Astrocyte of the spinal cord (primary cell): ENCODE data around the gene INPP5D.

Experiments
- DNase-seq: peaks from one replicate; pipeline ENCODE4 v3.0.0; 2011; ENCODE audit warnings: low read depth, low spot score
- H3K4me3 ChIP-seq: 2 replicates; pipeline ENCODE4 v1.5.1; 2011; ENCODE audit warnings: low read depth, mild to moderate bottlenecking, low read length, moderate library complexity
- CTCF ChIP-seq: IDR thresholded peaks from 2 replicates; pipeline ENCODE4 v1.5.1; 2012; ENCODE audit warnings: low read depth, mild to moderate bottlenecking, low read length, inconsistent platforms
- in situ Hi-C: cut with HindIII; loops from 2 replicates; pipeline ENCODE4 v1.10.0; 2017; ENCODE audit warnings: low sequenced_read_pairs

The INPP5D gene

DNA sequence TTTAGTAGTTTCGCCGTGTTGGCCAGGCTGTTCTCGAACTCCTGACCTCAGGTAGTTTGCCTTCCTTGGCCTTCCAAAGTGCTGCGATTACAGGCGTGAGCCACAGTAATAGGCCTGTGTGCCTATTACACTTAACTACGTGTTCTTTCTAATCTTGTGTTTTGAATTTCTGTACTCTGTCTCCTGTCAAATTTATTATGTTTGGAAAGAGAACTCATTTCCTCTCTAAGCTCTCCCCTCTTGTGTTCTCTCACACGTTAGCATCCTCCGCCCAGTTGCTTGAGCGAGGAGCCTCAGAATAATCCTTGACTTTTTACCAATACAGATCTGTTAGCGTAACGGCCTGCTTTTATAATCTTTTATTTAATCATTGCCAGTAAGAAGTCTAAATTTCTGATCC lies 195.0 kb downstream of the INPP5D start:
- no peak overlapping the region for H3K4me3 ChIP-seq
- TF ChIP-seq CTCF: no peak
- in situ Hi-C loops: no loop called here
- no peak for DNase-seq

DNA sequence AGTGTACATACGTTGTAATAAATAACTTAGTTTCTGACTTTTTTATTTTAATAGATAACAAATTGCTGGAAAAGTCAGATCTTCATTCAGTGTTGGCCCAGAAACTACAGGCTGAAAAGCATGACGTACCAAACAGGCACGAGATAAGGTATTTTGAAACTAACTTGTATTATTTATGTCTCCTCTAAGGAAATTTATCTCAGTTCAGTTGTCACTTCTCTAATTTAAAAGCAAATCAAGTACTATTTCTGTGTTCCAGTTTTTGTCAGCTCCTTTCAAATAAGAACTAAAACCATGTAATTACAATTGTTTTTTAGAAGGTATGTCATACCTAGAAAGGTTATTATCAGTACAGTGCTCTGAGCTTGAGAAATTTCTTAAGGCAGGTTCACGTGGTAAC lies 195.9 kb downstream of the INPP5D start:
- TF ChIP-seq CTCF: no peak
- DNase-seq: no peak
- no peak overlapping the region for H3K4me3 ChIP-seq
- in situ Hi-C loops: no loop called here
